Stomach smooth muscle (tissue), 2 donors: ENCODE data around the gene RBM18.

ENCODE experiments used
- H3K27ac ChIP-seq: one replicate; pipeline ENCODE4 v1.7.0; 2013; ENCODE audit warnings: mild to moderate bottlenecking, low read length, inconsistent platforms
- H3K27me3 ChIP-seq, 2 donors: one replicate each; pipeline ENCODE4 v1.7.0; 2013; ENCODE audit warnings: low read length in 2 of 2; ENCODE audit not compliant: insufficient read depth in 2 of 2, control insufficient read depth in 1 of 2
- H3K36me3 ChIP-seq, 2 donors: one replicate each; pipeline ENCODE4 v1.7.0; 2013; ENCODE audit warnings: low read length in 2 of 2; ENCODE audit not compliant: control insufficient read depth in 2 of 2, insufficient read depth in 2 of 2
- H3K4me1 ChIP-seq: one replicate; pipeline ENCODE4 v1.7.0; 2013; ENCODE audit warnings: low read length; ENCODE audit not compliant: control insufficient read depth, insufficient read depth
- H3K4me3 ChIP-seq, 2 donors: one replicate each; pipeline ENCODE4 v1.7.0; 2013; ENCODE audit warnings: low read length in 2 of 2
- H3K9ac ChIP-seq, 2 donors: one replicate each; pipeline ENCODE4 v1.7.0; 2013; ENCODE audit warnings: low read length in 2 of 2, mild to moderate bottlenecking in 1 of 2
- H3K9me3 ChIP-seq, 2 donors: one replicate each; pipeline ENCODE4 v1.7.0; 2013; ENCODE audit warnings: low read length in 2 of 2; ENCODE audit not compliant: control insufficient read depth in 2 of 2
- donor health status: healthy.
- donor health status: Pancreatic carcinoma.

RBM18 gene

DNA sequence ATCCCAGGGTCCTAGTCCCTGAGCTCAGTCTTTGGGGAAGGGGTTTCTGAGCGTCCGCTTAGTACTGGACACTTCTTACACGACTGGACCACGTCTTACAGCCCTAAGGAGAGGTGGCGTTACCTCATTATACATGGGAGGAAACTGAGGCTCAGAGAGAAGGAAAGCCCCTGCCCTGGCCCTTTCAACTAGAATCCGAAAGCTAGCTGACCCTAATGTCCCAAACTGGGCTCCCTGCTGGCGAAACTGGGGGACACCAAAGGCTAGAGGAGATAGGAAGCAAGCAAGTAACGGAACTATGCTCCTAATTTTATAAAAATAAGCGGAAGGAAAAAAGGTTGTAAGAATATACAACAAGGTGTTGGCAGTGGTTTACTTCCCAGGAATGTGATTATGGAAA is 50.1 kb downstream of the RBM18 start:
- no peak overlapping the region for H3K9ac ChIP-seq
- H3K9me3 ChIP-seq = no peaks in the 10 kb centered on the region
- no peaks in the 10 kb centered on the region for H3K36me3 ChIP-seq
- peaks cover 24% of the 10 kb centered on the region for H3K4me1 ChIP-seq
- H3K4me3 ChIP-seq = no peak overlapping the region
- H3K27ac ChIP-seq = no peak overlapping the region
- peaks cover 51 to 71% of the 10 kb centered on the region in 2 donors for H3K27me3 ChIP-seq

GRCh38 chr9:122213589-122214413 is 50.8 kb downstream of the RBM18 start:
- H3K27me3 ChIP-seq = peaks cover 45 to 67% of the 10 kb centered on the region in 2 donors
- no peaks in the 10 kb centered on the region for H3K36me3 ChIP-seq
- no peaks in the 10 kb centered on the region for H3K9me3 ChIP-seq
- peaks cover 17% of the 10 kb centered on the region for H3K4me1 ChIP-seq
- H3K4me3 ChIP-seq = peak overlapping the region; percentile 10 to 52
- no peak overlapping the region for H3K27ac ChIP-seq
- H3K9ac ChIP-seq = no peak overlapping the region

DNA sequence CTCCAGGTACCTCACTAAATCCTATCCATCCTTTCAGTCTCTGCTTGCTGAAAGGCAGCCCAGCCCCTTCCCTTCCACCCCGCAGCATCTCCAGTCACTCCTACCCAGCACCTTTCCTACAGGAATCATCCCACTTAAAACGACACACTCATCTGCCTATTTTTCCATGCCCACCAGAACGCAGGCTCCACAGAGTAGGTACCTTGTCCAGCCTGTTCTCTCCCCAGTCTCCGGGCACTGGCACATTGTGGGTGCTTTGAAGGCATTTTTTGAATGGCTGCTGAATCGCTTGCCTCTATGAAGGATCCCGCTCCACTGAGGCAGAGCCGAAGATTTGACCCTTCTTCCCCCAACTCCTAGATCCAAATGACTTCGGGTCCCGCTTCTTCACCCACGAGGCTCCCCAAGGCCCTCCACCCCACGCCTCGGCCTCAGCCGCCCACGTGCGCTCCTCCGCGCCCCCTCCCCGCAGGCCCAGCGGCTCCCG is 51.5 kb downstream of the RBM18 start:
- Histone ChIP-seq H3K9me3 (no peaks in the 10 kb centered on the region), H3K9ac (no peak overlapping the region), H3K27ac (no peak overlapping the region), H3K4me3 (no peak overlapping the region), H3K27me3 (peaks cover 38 to 61% of the 10 kb centered on the region in 2 donors), H3K4me1 (peaks cover 13% of the 10 kb centered on the region), H3K36me3 (no peaks in the 10 kb centered on the region)

- H3K27me3 ChIP-seq = peaks cover 36 to 56% of the 10 kb centered on the region in 2 donors
Observed at GRCh38 chr9:122212473-122213004, 52.1 kb downstream of the RBM18 start.

GRCh38 chr9:122209451-122209850 is 55.2 kb downstream of the RBM18 start:
- H3K9ac ChIP-seq = no peak overlapping the region
- peaks cover 20 to 41% of the 10 kb centered on the region in 2 donors for H3K27me3 ChIP-seq
- H3K36me3 ChIP-seq = peaks cover 0 to 7% of the 10 kb centered on the region in 2 donors
- no peak overlapping the region for H3K4me3 ChIP-seq
- H3K4me1 ChIP-seq = peaks cover 13% of the 10 kb centered on the region
- no peaks in the 10 kb centered on the region for H3K9me3 ChIP-seq
- H3K27ac ChIP-seq = no peak overlapping the region

More at GRCh38 chr9:122212473-122213004, 52.1 kb downstream of the RBM18 start:
- no peaks in the 10 kb centered on the region for H3K36me3 ChIP-seq
- H3K9ac ChIP-seq = no peak overlapping the region
- H3K9me3 ChIP-seq = no peaks in the 10 kb centered on the region
- H3K4me3 ChIP-seq = no peak overlapping the region
- peaks cover 13% of the 10 kb centered on the region for H3K4me1 ChIP-seq
- H3K27ac ChIP-seq = no peak overlapping the region

GRCh38 chr9:122207096-122207495 is 57.5 kb downstream of the RBM18 start:
- no peak overlapping the region for H3K4me3 ChIP-seq
- H3K27me3 ChIP-seq = peaks cover 5 to 18% of the 10 kb centered on the region in 2 donors
- peaks cover 0 to 7% of the 10 kb centered on the region in 2 donors for H3K36me3 ChIP-seq
- H3K4me1 ChIP-seq = no peaks in the 10 kb centered on the region
- no peak overlapping the region for H3K27ac ChIP-seq
- H3K9me3 ChIP-seq = no peaks in the 10 kb centered on the region
- H3K9ac ChIP-seq = no peak overlapping the region

GRCh38 chr9:122206118-122207046 is 58.3 kb downstream of the RBM18 start:
- no peaks in the 10 kb centered on the region for H3K9me3 ChIP-seq
- H3K4me1 ChIP-seq = no peaks in the 10 kb centered on the region
- no peak overlapping the region for H3K27ac ChIP-seq
- peaks cover 3 to 11% of the 10 kb centered on the region in 2 donors for H3K27me3 ChIP-seq
- no peak overlapping the region for H3K4me3 ChIP-seq
- H3K36me3 ChIP-seq = peaks cover 0 to 7% of the 10 kb centered on the region in 2 donors
- H3K9ac ChIP-seq = no peak overlapping the region

DNA sequence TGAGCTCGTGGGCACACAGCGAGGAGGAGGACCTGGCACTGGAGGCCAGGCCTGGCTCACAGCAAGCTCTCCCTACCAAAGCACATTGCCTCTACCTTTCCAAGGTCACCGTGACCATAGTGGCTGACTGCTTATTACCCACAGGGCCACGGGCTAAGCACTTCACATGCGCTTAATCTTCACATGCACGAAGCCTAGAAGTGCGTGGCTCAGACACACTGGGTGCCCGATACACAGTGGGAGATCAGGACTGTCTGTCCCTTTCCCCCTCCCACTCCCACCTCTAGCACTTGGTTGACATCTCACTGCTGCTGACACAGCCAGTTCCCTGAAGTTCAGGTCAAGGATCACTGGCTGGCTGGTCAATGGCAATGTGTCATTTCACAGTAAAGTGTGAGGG is 59.5 kb downstream of the RBM18 start:
- Histone ChIP-seq H3K4me3 (no peak overlapping the region), H3K36me3 (peaks cover 0 to 7% of the 10 kb centered on the region in 2 donors), H3K9me3 (no peaks in the 10 kb centered on the region), H3K27ac (no peak overlapping the region), H3K27me3 (peaks cover 0 to 5% of the 10 kb centered on the region in 2 donors), H3K4me1 (peaks cover 3% of the 10 kb centered on the region), H3K9ac (no peak overlapping the region)

- H3K9ac ChIP-seq = no peak overlapping the region
- no peaks in the 10 kb centered on the region for H3K9me3 ChIP-seq
- H3K36me3 ChIP-seq = peaks cover 0 to 7% of the 10 kb centered on the region in 2 donors
- peaks cover 3% of the 10 kb centered on the region for H3K4me1 ChIP-seq
- H3K4me3 ChIP-seq = no peak overlapping the region
- H3K27ac ChIP-seq = no peak overlapping the region
- H3K27me3 ChIP-seq = peaks cover 0 to 5% of the 10 kb centered on the region in 2 donors
Observed at GRCh38 chr9:122204491-122204890, 60.1 kb downstream of the RBM18 start.

DNA sequence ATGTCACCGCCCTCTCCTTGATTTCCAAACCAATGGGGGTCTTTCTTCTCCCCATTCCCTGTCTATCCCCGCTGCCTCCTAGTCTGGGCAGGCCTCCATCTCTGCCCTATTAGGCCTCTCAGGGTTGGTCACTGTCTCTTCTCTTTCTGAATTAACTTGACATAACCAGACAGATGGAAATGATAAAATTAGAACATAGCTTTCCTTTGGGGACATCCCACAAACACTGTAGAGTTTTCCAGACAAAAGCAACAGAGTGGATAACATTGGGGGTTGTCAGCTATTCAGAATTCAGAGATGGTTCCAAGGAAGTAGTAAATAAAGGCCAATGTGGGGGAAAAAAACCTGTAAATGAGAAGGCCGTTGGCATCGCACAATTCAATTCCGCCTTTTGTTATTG is 60.6 kb downstream of the RBM18 start:
- H3K9ac ChIP-seq = no peak overlapping the region
- no peak overlapping the region for H3K4me3 ChIP-seq
- H3K36me3 ChIP-seq = peaks cover 0 to 9% of the 10 kb centered on the region in 2 donors
- peaks cover 0 to 4% of the 10 kb centered on the region in 2 donors for H3K27me3 ChIP-seq
- H3K27ac ChIP-seq = no peak overlapping the region
- H3K9me3 ChIP-seq = no peaks in the 10 kb centered on the region
- H3K4me1 ChIP-seq = peaks cover 3% of the 10 kb centered on the region
